ENCODE results near the gene TNIK.

DNA sequence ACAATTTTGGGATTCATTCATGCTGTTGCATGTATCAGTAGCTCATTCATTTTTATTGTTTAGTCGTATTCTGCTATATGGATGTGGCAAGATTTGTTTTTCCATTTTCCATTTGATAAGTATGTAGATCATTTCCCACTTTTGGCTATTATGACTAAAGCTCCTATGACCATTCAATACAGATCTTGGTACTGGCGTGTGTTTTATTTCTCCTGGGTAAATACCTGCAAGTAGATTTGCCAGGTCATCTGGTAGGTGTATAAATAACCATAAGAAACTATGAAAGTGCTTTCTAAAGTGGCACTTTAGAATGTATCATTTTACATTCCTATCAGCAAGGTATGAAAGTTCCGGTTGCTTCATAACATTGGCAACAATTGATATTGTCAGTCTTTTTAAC is 124.6 kb downstream of the TNIK start:
- TF ChIP-seq CTCF (IDR thresholded peaks at IDR 0.05) (no peak), POLR2A (IDR thresholded peaks at IDR 0.05) (no peak), POLR2AphosphoS5 (IDR thresholded peaks at IDR 0.05) (no peak)

Measured in upper lobe of left lung (tissue), 4 donors.